ENCODE measurements around the gene CPT2.

The CPT2 gene

DNA sequence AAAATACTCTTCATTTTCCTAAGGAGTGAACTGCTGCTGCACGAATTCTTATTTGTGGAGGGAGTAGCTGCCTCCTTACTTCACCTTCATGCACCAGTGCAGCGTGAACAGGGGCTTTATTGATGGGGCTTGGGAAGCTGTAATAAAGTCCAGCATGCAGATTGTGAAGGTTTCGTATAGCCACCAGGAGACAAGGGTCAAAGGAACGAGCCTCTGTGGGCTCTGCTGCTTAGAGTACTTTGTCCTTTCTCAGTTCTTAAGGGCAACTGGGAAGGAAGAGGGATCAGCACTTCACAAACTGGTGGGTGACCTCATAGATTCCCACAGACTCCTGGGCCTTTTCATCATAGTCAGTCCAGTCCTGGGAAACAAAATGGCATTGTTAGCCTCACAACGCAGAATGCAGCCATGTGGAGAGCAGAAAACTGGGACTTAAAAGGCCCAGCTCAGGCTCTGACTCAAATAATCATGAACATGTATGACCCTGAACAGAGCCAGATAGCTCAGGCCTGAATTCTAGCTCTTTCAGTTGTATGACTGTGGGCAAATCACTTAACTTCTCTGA lies 17.8 kb downstream of the CPT2 start:
- no peak for DNase-seq (ENCODE audit: low read depth in 2 of 2)

GRCh38 chr1:53218201-53218600 lies 21.6 kb downstream of the CPT2 start:
- no peak for DNase-seq (ENCODE audit: low read depth in 2 of 2)

DNA sequence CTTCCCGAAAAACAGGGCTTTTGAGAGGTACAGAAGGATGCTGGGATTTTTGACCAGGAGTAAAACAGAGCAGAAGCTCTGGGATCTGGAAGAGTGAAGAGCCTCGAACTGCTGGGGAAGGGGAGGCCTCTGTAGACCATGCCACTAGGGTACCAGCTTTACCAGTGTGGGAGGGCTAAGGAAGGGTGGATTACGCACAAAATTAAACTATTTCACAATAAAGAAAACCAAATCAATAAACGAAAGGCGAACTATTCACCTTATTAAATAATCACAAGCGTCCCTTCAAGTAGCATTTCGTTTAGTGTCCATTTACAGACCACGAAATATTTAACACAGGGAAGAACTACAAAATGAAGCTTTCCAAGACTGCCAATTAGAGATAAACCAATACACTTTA lies 23.1 kb downstream of the CPT2 start:
- no peak for DNase-seq (ENCODE audit: low read depth in 2 of 2)

- peak; percentile 86 to 87 for DNase-seq (ENCODE audit: low read depth in 2 of 2)
These were observed 23.7 kb downstream of the CPT2 start, which contains the start of gene CZIB for GRCh38 chr1:53220171-53220961. Gene CZIB (minus strand): TSS chr1:53220634. CDS start chr1:53220575, 59 bp downstream.

- DNase-seq (ENCODE audit: low read depth in 2 of 2) = no peak
These were observed 24.3 kb downstream of the CPT2 start for GRCh38 chr1:53220962-53221286.

- no peak for DNase-seq (ENCODE audit: low read depth in 2 of 2)
These were observed 41.0 kb downstream of the CPT2 start for GRCh38 chr1:53237638-53238037.

DNA sequence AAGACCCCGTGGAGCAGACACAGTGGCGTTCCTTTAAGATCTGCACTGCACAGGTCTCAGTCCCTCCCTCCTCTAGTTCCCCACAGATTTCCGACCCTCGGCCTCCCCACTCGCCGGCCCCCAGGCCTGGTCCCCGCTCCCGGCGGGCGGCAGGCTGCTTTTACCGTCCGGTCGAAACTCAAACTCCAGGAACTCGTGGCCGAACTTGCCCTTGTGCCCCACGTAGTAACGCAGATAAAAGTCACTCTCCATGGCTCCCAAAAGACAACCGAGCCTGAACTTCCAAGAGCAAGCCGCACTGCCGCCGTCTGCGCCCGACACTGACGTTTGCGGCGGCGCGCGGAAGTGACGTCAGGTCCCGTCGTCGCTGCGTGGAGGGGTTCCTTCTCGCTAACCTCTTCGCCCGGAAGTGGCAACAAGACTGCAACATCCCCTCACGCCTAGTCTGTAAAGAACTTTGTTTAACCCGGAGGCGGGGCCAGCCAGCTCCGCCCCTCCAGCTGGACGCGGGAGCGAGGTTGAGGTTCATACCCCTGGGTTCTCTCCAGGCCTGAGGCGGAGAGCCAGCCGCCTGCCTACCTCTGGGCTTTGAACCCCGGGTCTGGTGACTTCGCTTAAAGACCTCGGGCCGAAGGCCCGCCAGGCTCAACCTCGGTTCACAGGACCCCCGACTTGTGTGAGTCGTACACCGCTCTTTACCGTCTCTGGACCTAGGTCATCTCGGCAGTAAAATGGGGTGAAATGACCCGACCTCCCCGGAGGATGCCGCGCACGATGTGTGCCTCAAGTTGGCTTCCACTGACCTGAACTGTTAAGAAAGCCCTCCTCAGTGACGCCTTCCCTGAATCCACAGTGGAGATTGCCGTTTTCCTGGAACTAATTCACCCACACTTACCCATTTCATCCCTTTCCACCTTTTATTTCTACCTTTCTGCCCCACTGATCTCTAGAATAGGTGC lies 41.9 kb downstream of the CPT2 start, which contains the start of gene MAGOH:
Gene MAGOH, minus strand, starts transcription at position 322 of the 959 bp plus-strand sequence. Its CDS starts 70 bp downstream, at position 252.
- DNase-seq (ENCODE audit: low read depth in 2 of 2) = peak; percentile 93 to 94

DNA sequence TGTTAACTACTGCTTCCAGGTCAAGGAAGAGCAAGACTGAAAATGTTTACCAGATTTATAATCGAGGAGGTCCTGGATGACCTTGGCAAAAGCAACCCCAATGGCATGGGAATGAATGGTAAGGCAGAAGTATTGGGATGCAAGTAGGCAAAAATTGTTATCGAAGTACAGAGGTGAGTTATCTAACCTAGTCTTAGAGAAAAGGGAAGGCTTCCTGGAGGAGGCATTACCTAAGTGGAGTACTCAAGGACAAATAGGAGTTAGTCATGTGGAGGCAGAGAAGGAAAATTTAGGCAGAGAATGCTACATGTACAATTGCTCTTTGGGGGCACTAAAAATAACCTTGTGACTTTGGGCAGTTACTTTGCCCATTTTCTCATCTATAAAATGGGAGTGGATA lies 45.2 kb downstream of the CPT2 start:
- DNase-seq (ENCODE audit: low read depth in 2 of 2) = no peak

- DNase-seq (ENCODE audit: low read depth in 2 of 2) = no peak
These were observed 45.8 kb downstream of the CPT2 start for GRCh38 chr1:53242381-53242780.

- no peak for DNase-seq (ENCODE audit: low read depth in 2 of 2)
These were observed 47.5 kb downstream of the CPT2 start for GRCh38 chr1:53244141-53244540.

DNA sequence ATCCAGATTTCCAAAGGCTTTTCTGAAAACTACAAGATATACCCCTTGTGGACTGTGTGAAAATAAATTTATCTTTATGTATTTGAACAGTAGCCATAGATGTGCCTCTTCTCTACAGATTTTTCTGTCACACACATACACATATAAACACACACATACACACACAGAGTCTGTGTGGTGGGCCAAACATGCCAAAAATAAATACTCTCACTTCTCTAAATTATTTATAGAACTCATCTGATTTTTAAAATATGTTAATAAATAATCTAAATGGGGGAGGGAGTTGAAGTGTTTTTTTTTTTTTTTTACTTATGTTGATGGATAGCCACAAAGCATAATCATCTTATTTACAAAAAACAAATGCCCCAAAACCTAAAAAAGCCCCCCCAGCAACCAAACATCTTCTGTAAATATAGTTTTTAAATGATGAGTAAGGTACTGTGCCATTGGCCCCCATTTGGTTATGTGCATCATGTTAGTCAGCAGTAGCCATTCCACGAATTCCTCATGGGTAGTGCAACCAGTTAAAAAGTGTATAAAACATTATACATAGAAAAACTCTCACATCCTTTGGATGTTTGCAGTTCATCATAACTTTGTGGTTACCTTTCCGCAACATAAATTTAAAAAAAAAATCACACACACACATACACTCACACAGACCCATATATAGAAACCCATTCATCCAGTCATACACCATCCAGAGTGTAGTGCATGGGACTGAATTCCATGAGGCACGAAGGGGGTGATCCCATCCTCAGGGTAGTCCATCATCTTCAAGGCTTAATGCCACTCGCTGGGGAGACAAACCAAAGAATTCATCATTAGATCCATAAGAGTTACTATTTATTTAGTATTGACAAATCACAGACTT lies 49.9 kb downstream of the CPT2 start:
- DNase-seq (ENCODE audit: low read depth in 2 of 2) = no peak

DNA sequence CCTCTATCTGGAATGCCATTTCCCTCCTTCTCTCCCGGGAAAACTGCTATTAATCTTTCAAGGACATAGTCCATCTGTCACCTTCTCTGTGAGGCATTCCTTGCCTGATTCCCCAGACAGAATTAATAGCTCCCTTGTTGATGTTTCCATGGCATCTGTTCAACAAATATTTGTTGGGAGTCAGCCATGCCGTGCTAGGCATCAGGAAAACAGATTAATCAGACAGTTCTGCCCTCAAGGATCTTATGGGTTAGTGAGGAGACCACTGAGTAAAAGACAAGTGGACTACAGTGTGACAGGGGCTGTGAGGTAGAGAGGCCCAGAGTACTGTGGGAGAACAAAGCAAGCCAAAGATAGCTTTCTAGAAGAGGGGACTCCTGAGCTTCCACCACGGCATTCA lies 53.1 kb downstream of the CPT2 start:
- no peak for DNase-seq (ENCODE audit: low read depth in 2 of 2)

GRCh38 chr1:53250325-53250724 lies 53.7 kb downstream of the CPT2 start:
- DNase-seq (ENCODE audit: low read depth in 2 of 2) = no peak

DNA sequence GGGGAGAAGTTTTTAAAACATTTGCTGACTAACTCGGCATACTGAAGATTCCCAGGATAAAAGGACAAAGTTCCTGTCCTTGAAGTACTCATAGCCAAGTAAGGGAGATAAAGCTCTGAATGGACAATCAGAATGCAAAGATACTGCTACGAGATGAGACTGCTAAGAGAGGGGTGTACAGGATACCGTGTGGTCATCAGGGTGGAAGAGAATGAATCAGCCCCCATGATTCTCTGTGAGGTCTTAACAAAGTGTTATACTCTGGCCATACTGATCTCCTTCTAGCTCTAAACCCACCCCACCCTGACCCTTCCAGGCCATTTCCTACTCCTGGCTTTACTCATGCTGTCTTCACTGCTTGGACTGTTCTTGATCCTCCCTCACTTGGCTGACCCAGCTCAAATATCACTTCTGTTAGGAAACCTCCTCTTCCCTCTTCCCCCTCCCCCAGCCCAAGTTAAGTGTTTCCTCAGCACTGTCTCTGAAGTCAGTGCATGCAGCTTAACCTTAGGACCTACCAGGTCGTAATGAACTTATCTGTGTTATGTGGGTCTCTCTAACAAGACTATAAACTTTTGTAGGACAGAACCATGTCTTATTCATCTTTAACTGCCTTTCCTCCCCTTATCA lies 57.5 kb downstream of the CPT2 start:
- no peak for DNase-seq (ENCODE audit: low read depth in 2 of 2)

- no peak for DNase-seq (ENCODE audit: low read depth in 2 of 2)
These were observed 58.4 kb downstream of the CPT2 start for GRCh38 chr1:53255031-53255430.

GRCh38 chr1:53256511-53257453 lies 60.2 kb downstream of the CPT2 start:
- no peak for DNase-seq (ENCODE audit: low read depth in 2 of 2)

GRCh38 chr1:53257454-53258081 lies 60.9 kb downstream of the CPT2 start:
- no peak for DNase-seq (ENCODE audit: low read depth in 2 of 2)

GRCh38 chr1:53258216-53258615 lies 61.6 kb downstream of the CPT2 start:
- DNase-seq (ENCODE audit: low read depth in 2 of 2) = no peak

DNA sequence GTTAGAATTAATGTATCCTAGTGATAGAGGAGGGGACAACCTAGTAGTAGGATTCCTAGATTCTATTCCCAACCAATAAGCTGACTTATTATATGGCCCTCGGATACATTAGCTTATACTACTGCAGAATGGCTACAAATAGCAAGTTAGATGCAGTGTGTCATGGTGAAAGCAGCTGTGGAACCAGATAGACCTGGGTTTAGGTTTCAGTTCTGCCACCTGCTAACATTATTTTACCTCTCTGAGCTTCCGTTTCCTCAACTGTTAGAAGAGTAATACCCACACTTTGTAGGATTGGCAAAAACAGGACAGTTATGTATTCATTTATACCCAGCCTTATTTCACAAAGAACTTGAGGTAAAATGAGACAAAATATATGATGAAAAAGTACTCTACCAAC lies 63.3 kb downstream of the CPT2 start:
- no peak for DNase-seq (ENCODE audit: low read depth in 2 of 2)
